Activated T-cell treated with anti-CD3 and anti-CD28 coated beads, Interleukin-2, amount 50 U/mL, for 24 hours (primary cell): ENCODE results near the gene C17orf107.

Source experiments
- DNase-seq: peaks from one replicate; pipeline ENCODE4 v3.0.0-alpha.2; 2020
- H3K27ac Mint-ChIP-seq: 2 replicates; pipeline ENCODE4 v1.8.0; 2020; ENCODE audit warnings: mild to moderate bottlenecking, mixed read lengths
- H3K27me3 Mint-ChIP-seq: 2 replicates; pipeline ENCODE4 v1.8.0; 2020; ENCODE audit warnings: mixed read lengths
- H3K36me3 Mint-ChIP-seq: 2 replicates; pipeline ENCODE4 v1.8.0; 2020; ENCODE audit warnings: low read depth, mixed read lengths
- H3K4me1 Mint-ChIP-seq: 2 replicates; pipeline ENCODE4 v1.8.0; 2020; ENCODE audit warnings: low read depth, mixed read lengths
- H3K4me3 Mint-ChIP-seq: 2 replicates; pipeline ENCODE4 v1.8.0; 2020; ENCODE audit warnings: mild to moderate bottlenecking, moderate library complexity, mixed read lengths
- H3K9me3 Mint-ChIP-seq: 2 replicates; pipeline ENCODE4 v1.8.0; 2020; ENCODE audit warnings: mixed read lengths

The C17orf107 gene

GRCh38 chr17:4928881-4929280 lies 29.5 kb downstream of the C17orf107 start:
- Mint-ChIP-seq H3K9me3 (no peaks in the 10 kb centered on the region), H3K4me3 (no peak overlapping the region), H3K36me3 (peaks cover 25% of the 10 kb centered on the region), H3K27me3 (no peaks in the 10 kb centered on the region), H3K27ac (no peak overlapping the region), H3K4me1 (peaks cover 8% of the 10 kb centered on the region)
- no peak for DNase-seq

GRCh38 chr17:4931963-4932362 lies 32.6 kb downstream of the C17orf107 start, which contains the start of gene GP1BA:
Gene GP1BA, plus strand, starts transcription at chr17:4932277. Its CDS starts 328 bp downstream, at chr17:4932605.
- Mint-ChIP-seq H3K4me1 (peaks cover 21% of the 10 kb centered on the region), H3K9me3 (no peaks in the 10 kb centered on the region), H3K36me3 (peaks cover 44% of the 10 kb centered on the region), H3K27me3 (no peaks in the 10 kb centered on the region), H3K27ac (no peak within 1 kb of the TSS), H3K4me3 (no peak within 1 kb of the TSS)
- no peak for DNase-seq

GRCh38 chr17:4932756-4933155 lies 33.4 kb downstream of the C17orf107 start:
- peaks cover 50% of the 10 kb centered on the region for H3K36me3 Mint-ChIP-seq
- peaks cover 21% of the 10 kb centered on the region for H3K4me1 Mint-ChIP-seq
- DNase-seq = no peak

GRCh38 chr17:4933646-4934045 lies 34.3 kb downstream of the C17orf107 start:
- H3K27ac Mint-ChIP-seq = no peak overlapping the region
- H3K9me3 Mint-ChIP-seq = no peaks in the 10 kb centered on the region
- no peaks in the 10 kb centered on the region for H3K27me3 Mint-ChIP-seq
- no peak for DNase-seq
- no peak overlapping the region for H3K4me3 Mint-ChIP-seq
- peaks cover 29% of the 10 kb centered on the region for H3K4me1 Mint-ChIP-seq
- peaks cover 54% of the 10 kb centered on the region for H3K36me3 Mint-ChIP-seq

More at GRCh38 chr17:4932756-4933155, 33.4 kb downstream of the C17orf107 start:
- Mint-ChIP-seq H3K4me3 (no peak overlapping the region), H3K27ac (no peak overlapping the region), H3K9me3 (no peaks in the 10 kb centered on the region), H3K27me3 (no peaks in the 10 kb centered on the region)

- Mint-ChIP-seq H3K36me3 (peaks cover 53% of the 10 kb centered on the region), H3K4me3 (no peak overlapping the region), H3K27ac (peak overlapping the region; percentile 38), H3K4me1 (peaks cover 33% of the 10 kb centered on the region), H3K9me3 (no peaks in the 10 kb centered on the region), H3K27me3 (no peaks in the 10 kb centered on the region)
- no peak for DNase-seq
These were observed 35.0 kb downstream of the C17orf107 start for GRCh38 chr17:4934173-4934979.

GRCh38 chr17:4935650-4936049 lies 36.3 kb downstream of the C17orf107 start:
- no peaks in the 10 kb centered on the region for H3K27me3 Mint-ChIP-seq
- peaks cover 33% of the 10 kb centered on the region for H3K4me1 Mint-ChIP-seq
- no peak overlapping the region for H3K27ac Mint-ChIP-seq
- H3K36me3 Mint-ChIP-seq = peaks cover 62% of the 10 kb centered on the region
- H3K4me3 Mint-ChIP-seq = no peak overlapping the region
- H3K9me3 Mint-ChIP-seq = no peaks in the 10 kb centered on the region
- DNase-seq = no peak

- H3K27ac Mint-ChIP-seq = peak overlapping the region; percentile 75
- no peak overlapping the region for H3K4me3 Mint-ChIP-seq
- no peak for DNase-seq
- peaks cover 37% of the 10 kb centered on the region for H3K4me1 Mint-ChIP-seq
- peaks cover 65% of the 10 kb centered on the region for H3K36me3 Mint-ChIP-seq
- H3K27me3 Mint-ChIP-seq = no peaks in the 10 kb centered on the region
- no peaks in the 10 kb centered on the region for H3K9me3 Mint-ChIP-seq
These were observed 37.1 kb downstream of the C17orf107 start for GRCh38 chr17:4936436-4936835.

GRCh38 chr17:4937553-4937952 lies 38.2 kb downstream of the C17orf107 start:
- no peaks in the 10 kb centered on the region for H3K9me3 Mint-ChIP-seq
- H3K27me3 Mint-ChIP-seq = no peaks in the 10 kb centered on the region
- peaks cover 48% of the 10 kb centered on the region for H3K4me1 Mint-ChIP-seq
- peak overlapping the region; percentile 98 for H3K27ac Mint-ChIP-seq
- peaks cover 73% of the 10 kb centered on the region for H3K36me3 Mint-ChIP-seq
- no peak for DNase-seq
- H3K4me3 Mint-ChIP-seq = peak overlapping the region; percentile 94

- H3K36me3 Mint-ChIP-seq = peaks cover 79% of the 10 kb centered on the region
- no peaks in the 10 kb centered on the region for H3K27me3 Mint-ChIP-seq
- H3K4me1 Mint-ChIP-seq = peaks cover 53% of the 10 kb centered on the region
- H3K9me3 Mint-ChIP-seq = no peaks in the 10 kb centered on the region
- H3K27ac Mint-ChIP-seq = peak overlapping the region; percentile 98
- H3K4me3 Mint-ChIP-seq = peak overlapping the region; percentile 94
- DNase-seq = no peak
These were observed 38.7 kb downstream of the C17orf107 start for GRCh38 chr17:4938069-4938491.

- H3K27ac Mint-ChIP-seq = peak overlapping the region; percentile 98
- H3K36me3 Mint-ChIP-seq = peaks cover 87% of the 10 kb centered on the region
- H3K27me3 Mint-ChIP-seq = no peaks in the 10 kb centered on the region
- H3K4me1 Mint-ChIP-seq = peaks cover 58% of the 10 kb centered on the region
- H3K4me3 Mint-ChIP-seq = peak overlapping the region; percentile 94
- no peaks in the 10 kb centered on the region for H3K9me3 Mint-ChIP-seq
- DNase-seq = no peak
These were observed 39.6 kb downstream of the C17orf107 start for GRCh38 chr17:4938688-4939545.

- Mint-ChIP-seq H3K27me3 (no peaks in the 10 kb centered on the region), H3K36me3 (peaks cover 90% of the 10 kb centered on the region), H3K4me3 (peak overlapping the region; percentile 94), H3K4me1 (peaks cover 58% of the 10 kb centered on the region), H3K27ac (peak overlapping the region; percentile 98), H3K9me3 (no peaks in the 10 kb centered on the region)
- DNase-seq = no peak
These were observed 40.1 kb downstream of the C17orf107 start for GRCh38 chr17:4939546-4939795.

GRCh38 chr17:4939796-4940554 lies 40.6 kb downstream of the C17orf107 start, which contains the start of the genes RNF167 and SLC25A11:
Gene RNF167, plus strand, starts transcription at chr17:4940268. Its CDS starts 642 bp downstream, at chr17:4940910.
Gene SLC25A11, minus strand, starts transcription at chr17:4940046. Its CDS starts 136 bp downstream, at chr17:4939910.
- peaks cover 94% of the 10 kb centered on the region for H3K36me3 Mint-ChIP-seq
- peak; percentile 97 for DNase-seq
- peak within 1 kb of the TSS; percentile 94 for H3K4me3 Mint-ChIP-seq
- H3K27ac Mint-ChIP-seq = peak within 1 kb of the TSS; percentile 98
- H3K4me1 Mint-ChIP-seq = peaks cover 60% of the 10 kb centered on the region
- no peaks in the 10 kb centered on the region for H3K27me3 Mint-ChIP-seq
- no peaks in the 10 kb centered on the region for H3K9me3 Mint-ChIP-seq

GRCh38 chr17:4940555-4941318 lies 41.4 kb downstream of the C17orf107 start:
- H3K36me3 Mint-ChIP-seq = peaks cover 96% of the 10 kb centered on the region
- peak; percentile 71 for DNase-seq
- H3K4me1 Mint-ChIP-seq = peaks cover 66% of the 10 kb centered on the region
- peak overlapping the region; percentile 94 for H3K4me3 Mint-ChIP-seq
- H3K27ac Mint-ChIP-seq = peak overlapping the region; percentile 98
- H3K27me3 Mint-ChIP-seq = no peaks in the 10 kb centered on the region
- no peaks in the 10 kb centered on the region for H3K9me3 Mint-ChIP-seq

GRCh38 chr17:4941319-4941610 lies 41.9 kb downstream of the C17orf107 start:
- Mint-ChIP-seq H3K27ac (peak overlapping the region; percentile 98), H3K9me3 (no peaks in the 10 kb centered on the region), H3K4me1 (peaks cover 66% of the 10 kb centered on the region), H3K4me3 (peak overlapping the region; percentile 94), H3K36me3 (peaks cover 96% of the 10 kb centered on the region), H3K27me3 (no peaks in the 10 kb centered on the region)
- no peak for DNase-seq
